Measurements from ENCODE around the gene ACSF3. TPM values are rescaled to one million over a fixed set of nuclear protein-coding genes. Genes with fewer than 3 reads are reported as not detected.

Gene ACSF3
- total RNA-seq, 4 donors from 2014 or later = 29.9 to 48.0 (median 40.3) TPM

- DNase-seq (ENCODE audit: low spot score in 2 of 2) = no peak
- Histone ChIP-seq H3K27me3 (no peaks in the 10 kb centered on the region), H3K27ac (no peak overlapping the region), H3K4me3 (no peak overlapping the region), H3K36me3 (peaks cover 8 to 93% (median 16%) of the 10 kb centered on the region in 3 donors), H3K9me3 (peaks cover 0 to 2% (median 0%) of the 10 kb centered on the region in 4 donors), H3K4me1 (no peaks in the 10 kb centered on the region)
- TF ChIP-seq EP300 (IDR thresholded peaks at IDR 0.05) = no peak
- TF ChIP-seq, protein P1, sequence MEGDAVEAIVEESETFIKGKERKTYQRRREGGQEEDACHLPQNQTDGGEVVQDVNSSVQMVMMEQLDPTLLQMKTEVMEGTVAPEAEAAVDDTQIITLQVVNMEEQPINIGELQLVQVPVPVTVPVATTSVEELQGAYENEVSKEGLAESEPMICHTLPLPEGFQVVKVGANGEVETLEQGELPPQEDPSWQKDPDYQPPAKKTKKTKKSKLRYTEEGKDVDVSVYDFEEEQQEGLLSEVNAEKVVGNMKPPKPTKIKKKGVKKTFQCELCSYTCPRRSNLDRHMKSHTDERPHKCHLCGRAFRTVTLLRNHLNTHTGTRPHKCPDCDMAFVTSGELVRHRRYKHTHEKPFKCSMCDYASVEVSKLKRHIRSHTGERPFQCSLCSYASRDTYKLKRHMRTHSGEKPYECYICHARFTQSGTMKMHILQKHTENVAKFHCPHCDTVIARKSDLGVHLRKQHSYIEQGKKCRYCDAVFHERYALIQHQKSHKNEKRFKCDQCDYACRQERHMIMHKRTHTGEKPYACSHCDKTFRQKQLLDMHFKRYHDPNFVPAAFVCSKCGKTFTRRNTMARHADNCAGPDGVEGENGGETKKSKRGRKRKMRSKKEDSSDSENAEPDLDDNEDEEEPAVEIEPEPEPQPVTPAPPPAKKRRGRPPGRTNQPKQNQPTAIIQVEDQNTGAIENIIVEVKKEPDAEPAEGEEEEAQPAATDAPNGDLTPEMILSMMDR (IDR thresholded peaks at IDR 0.05) = no peak
- no peak for TF ChIP-seq POLR2A (IDR thresholded peaks at IDR 0.05)
- 85 to 89% methylated on average over 21 to 22 of the region's 22 CpGs for WGBS, 2 donors
Observed at GRCh38 chr16:89143911-89144675, 50.4 kb downstream of the ACSF3 start.

GRCh38 chr16:89144681-89145080 lies 51.0 kb downstream of the ACSF3 start:
- H3K9me3 ChIP-seq = peaks cover 0 to 5% (median 0%) of the 10 kb centered on the region in 4 donors
- no peaks in the 10 kb centered on the region for H3K27me3 ChIP-seq
- H3K4me1 ChIP-seq = no peaks in the 10 kb centered on the region
- TF ChIP-seq POLR2A (IDR thresholded peaks at IDR 0.05) = no peak
- TF ChIP-seq EP300 (IDR thresholded peaks at IDR 0.05) = no peak
- TF ChIP-seq, protein P1 (IDR thresholded peaks at IDR 0.05) = no peak
- no peak overlapping the region for H3K27ac ChIP-seq
- H3K4me3 ChIP-seq = no peak overlapping the region
- WGBS, 2 donors = 84 to 93% methylated on average over 4 to 6 of the region's 6 CpGs
- peaks cover 8 to 96% (median 22%) of the 10 kb centered on the region in 3 donors for H3K36me3 ChIP-seq
- DNase-seq (ENCODE audit: low spot score in 2 of 2) = no peak

DNA sequence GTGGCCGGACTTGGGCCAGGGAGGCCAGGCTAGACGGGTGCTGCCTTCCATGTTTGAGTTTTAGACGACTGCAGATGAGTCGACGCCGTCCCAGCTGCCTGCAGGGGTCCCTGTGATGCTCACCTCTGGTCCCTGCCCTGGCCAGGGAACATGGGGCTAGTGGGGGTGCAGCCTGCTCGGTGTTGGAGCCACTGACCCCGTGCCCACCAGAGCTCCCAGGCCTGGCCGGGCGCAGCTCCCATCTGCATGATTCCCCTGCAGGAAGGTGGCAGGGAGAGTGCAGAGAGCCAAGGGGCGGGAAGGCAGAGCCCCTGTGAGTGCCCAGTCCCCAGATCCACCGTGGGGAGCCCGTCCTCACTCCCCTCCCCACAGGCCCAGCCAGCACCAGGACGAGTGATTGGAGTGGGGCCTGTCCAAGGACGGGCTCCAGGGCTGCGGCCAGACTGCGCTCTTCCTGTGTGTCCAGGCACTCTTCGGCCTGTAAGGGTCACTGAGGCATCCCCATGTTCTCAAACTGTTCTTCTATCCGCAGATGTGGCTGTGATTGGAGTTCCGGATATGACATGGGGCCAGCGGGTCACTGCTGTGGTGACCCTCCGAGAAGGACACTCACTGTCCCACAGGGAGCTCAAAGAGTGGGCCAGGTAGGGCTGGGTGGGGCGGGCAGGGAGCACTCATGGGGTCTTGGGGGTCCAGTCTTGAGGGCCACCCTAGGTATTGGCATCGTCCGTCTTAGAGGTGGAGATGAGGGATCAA lies 51.9 kb downstream of the ACSF3 start:
- Histone ChIP-seq H3K4me1 (no peaks in the 10 kb centered on the region), H3K36me3 (peaks cover 8 to 96% (median 22%) of the 10 kb centered on the region in 3 donors), H3K9me3 (peaks cover 0 to 5% (median 0%) of the 10 kb centered on the region in 4 donors), H3K27ac (no peak overlapping the region), H3K27me3 (no peaks in the 10 kb centered on the region), H3K4me3 (no peak overlapping the region)
- TF ChIP-seq, protein P1 (IDR thresholded peaks at IDR 0.05) = no peak
- TF ChIP-seq EP300 (IDR thresholded peaks at IDR 0.05) (no peak), POLR2A (IDR thresholded peaks at IDR 0.05) (no peak)
- DNase-seq (ENCODE audit: low spot score in 2 of 2) = no peak
- 88 to 92% methylated on average over 19 to 22 of the region's 25 CpGs for WGBS, 2 donors

GRCh38 chr16:89146211-89147005 lies 52.8 kb downstream of the ACSF3 start:
- WGBS, 2 donors = 97 to 98% methylated on average over 20 to 21 of the region's 21 CpGs
- no peak for DNase-seq (ENCODE audit: low spot score in 2 of 2)

More at GRCh38 chr16:89146211-89147005, 52.8 kb downstream of the ACSF3 start:
- TF ChIP-seq EP300 (IDR thresholded peaks at IDR 0.05) = no peak
- TF ChIP-seq, protein P1 (IDR thresholded peaks at IDR 0.05) = no peak
- no peaks in the 10 kb centered on the region for H3K4me1 ChIP-seq
- no peak overlapping the region for H3K27ac ChIP-seq
- no peaks in the 10 kb centered on the region for H3K27me3 ChIP-seq
- H3K9me3 ChIP-seq = peaks cover 0 to 5% (median 0%) of the 10 kb centered on the region in 4 donors
- H3K36me3 ChIP-seq = peaks cover 8 to 96% (median 22%) of the 10 kb centered on the region in 3 donors
- no peak overlapping the region for H3K4me3 ChIP-seq
